Endometrium (tissue), 2 donors: ENCODE data around the gene NCAM1.

Experiments
- FAIRE-seq: peaks from 2 replicates; lab custom pipeline; 2012; peaks lifted over from hg19 to GRCh38; lab: Jason Lieb, UNC
- donor health status: control.
- donor health status: control.

NCAM1 gene

GRCh38 chr11:113251281-113251680 lies 290.1 kb downstream of the NCAM1 start:
- FAIRE-seq = no peak

DNA sequence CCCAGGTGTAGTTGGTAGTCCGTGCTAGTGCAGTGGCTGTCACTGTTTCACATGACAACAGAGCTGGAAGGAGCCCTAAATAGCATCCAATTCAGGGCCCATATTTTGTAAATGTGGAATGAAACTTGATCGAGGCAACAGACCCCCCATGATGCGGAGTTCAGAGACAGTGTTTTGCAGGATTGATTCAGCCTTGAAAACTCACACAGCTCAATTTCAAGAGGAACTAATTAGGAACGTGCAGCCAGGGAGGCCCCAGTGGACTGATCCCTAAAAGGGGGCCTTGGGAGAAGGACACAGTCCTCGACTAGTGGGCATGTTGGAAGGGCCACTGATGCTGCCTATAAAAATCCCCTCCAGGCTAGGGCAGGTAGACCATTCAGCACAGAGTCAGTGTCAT lies 292.2 kb downstream of the NCAM1 start:
- no peak for FAIRE-seq

DNA sequence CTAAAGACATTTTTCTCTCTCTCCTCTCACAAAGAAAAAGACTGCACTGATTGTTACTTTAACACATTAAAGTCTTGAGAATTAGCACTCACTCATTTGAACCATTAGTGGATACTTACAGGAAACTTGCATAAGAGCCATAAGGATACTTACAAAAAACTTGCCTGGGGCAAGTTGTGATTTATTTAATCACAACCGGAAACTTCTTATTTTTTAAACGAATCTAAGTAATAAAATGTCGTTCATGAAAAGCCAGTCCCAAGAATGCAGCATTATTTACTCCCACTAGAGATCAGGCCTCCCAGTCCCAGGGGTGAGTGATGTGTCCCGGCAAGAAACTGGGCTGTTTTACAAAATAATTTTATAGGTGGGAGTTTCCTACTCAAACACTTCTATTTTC lies 293.9 kb downstream of the NCAM1 start:
- peak; percentile 69 for FAIRE-seq

DNA sequence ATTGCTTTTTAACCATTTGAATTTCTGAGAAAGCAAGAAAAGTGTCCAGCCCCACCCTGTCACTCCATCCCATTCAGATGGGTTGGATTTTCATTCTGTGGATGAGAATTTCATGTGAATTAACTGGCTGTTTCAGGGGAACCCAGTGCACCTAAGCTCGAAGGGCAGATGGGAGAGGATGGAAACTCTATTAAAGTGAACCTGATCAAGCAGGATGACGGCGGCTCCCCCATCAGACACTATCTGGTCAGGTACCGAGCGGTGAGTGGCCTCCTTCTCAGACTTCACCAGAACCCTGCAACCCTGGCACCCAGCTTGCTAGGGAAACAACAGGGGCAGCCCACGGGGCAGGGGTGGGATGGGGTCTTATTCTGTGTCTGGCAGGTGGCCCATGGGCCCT lies 294.5 kb downstream of the NCAM1 start:
- no peak for FAIRE-seq

DNA sequence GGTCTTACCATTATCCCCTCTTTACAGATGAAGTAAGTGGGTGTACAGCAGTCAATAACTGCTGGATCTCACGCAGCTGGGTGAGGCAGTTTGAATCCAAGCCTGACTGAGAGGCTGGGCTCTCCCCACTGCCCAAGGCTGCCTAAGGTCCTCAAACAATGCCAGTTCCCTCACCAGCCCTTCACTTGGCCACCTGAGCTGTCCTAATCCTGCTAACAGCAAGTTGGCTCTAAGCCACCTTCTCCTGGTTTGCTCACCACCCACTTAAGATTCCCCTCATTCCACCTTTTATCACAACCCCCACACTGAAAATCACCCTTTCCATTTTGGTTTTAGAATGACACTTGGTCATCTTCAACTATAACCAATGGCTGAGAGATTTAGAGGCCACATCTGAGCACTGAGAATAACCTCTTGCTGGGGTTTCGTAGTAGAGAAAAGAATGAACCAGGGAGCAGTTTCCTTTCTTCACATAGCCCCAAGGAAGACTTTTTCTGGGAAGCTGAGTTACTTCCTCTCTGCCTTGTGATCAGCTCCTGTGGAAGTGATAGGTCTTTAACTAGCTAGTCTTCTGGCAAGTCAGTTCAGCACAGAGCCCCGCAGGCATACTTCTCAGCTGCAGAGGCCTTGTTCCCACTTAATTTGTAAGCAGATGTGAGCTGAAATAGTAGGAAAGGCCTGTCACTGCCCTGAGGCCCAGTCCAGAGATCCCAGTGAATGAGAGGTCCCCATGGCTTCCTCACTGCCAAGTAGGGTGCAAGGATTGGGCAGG lies 295.4 kb downstream of the NCAM1 start:
- FAIRE-seq = no peak

DNA sequence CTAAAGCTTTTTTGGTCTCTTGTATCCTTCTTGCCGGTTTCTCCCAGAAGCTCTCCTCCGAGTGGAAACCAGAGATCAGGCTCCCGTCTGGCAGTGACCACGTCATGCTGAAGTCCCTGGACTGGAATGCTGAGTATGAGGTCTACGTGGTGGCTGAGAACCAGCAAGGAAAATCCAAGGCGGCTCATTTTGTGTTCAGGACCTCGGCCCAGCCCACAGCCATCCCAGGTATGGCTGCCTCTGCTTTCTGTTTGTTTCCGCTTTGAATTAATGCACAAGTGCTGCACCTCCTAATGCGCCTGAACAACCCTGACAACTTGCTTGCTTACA lies 298.8 kb downstream of the NCAM1 start:
- FAIRE-seq = no peak

DNA sequence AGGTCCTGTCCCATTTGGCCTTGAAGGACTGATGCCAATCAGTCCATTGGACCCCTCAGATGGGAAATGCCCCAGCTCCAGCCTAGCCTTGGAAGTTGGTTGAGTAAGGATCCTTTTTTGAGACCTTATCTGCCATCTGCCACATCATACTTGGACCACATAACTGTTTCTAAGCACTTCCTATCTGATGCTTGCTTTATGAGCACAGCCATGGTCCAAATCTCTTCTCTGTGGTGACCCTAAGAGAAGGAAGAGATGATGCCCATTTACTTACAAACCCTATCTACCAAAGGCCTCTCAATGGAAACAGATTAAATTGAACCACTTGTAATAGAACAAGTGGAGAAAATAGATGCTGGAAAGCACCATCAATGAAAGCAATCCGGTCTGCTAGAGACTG lies 299.3 kb downstream of the NCAM1 start:
- FAIRE-seq = no peak

DNA sequence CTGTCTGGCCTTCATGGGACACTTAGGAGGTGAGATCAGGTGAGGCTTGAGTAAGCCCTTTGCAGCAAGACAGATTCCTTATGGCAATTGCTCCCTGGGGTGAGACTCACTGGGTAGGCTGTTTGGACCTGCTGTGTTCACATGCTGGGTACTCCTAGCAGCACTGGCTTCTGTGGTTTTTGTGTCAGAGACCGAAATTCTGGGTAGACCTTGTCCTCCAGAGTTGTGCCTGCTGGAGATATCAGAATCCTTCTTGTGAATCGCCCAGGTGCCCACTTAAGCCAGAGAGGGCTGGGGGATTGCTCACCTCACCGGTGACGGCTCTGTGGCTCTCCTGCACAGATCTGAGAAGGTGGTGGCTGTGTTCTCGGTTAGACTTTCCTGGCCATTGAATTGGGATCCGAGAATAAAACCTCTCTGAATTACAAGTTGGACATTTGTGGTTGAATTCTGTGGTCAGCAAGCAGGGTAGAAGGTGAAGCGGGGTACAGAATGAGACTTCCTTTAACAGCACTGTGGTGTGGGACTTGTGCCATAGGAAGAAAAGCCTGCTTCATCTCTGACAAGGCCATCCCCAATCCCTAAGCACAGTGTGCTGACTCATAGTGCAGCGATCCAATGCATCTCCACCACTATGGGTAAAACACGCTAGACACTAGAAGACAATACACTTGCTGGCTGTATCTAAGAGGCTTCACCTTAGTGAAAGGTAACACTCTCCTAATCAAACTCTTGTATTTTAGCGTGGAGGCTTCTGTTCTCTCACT lies 300.7 kb downstream of the NCAM1 start:
- no peak for FAIRE-seq

- no peak for FAIRE-seq
Measured at GRCh38 chr11:113262594-113262993, 301.4 kb downstream of the NCAM1 start.

- FAIRE-seq = no peak
Measured at GRCh38 chr11:113263458-113264259, 302.4 kb downstream of the NCAM1 start.

- FAIRE-seq = no peak
Measured at GRCh38 chr11:113265362-113265761, 304.1 kb downstream of the NCAM1 start.

- no peak for FAIRE-seq
Measured at GRCh38 chr11:113267493-113267892, 306.3 kb downstream of the NCAM1 start.

DNA sequence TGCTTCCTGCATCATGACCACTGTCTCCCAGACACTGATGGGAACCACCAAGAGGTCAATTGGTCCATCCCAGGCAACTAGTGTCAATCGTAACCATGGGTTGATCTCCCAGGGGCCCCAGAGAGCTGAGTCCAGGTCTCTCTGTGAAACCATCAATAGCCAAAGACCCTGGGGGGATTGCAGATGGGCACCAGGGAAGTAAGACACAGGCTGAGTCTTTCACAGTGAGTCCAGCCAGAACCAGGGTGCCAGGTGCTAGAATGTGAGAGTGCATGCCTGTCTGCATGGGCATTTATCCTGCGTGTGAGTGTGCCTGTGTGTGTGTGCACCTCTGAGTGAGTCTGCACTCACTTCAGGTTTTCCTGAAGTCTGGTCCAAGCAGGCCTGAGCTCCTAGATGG lies 307.9 kb downstream of the NCAM1 start:
- no peak for FAIRE-seq

DNA sequence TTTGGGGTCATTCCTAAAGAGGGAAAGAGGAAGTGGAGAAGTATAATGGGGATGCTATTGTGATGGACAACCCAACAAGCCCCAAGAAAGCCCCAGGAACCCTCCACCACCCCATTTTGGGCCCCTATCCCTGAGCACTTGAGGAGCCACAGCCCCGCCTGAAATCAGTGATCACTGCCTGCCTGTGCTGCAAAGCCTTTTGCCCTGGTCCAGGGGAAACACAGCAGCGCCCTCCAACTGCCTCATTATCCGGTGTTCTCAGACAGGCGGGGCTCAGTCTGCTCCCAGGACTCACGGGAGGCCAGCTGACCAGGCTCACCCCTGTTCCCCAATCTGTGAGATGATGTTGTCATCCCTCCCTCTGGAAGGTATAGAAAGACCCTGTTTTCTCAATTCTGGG lies 308.4 kb downstream of the NCAM1 start:
- FAIRE-seq = no peak

DNA sequence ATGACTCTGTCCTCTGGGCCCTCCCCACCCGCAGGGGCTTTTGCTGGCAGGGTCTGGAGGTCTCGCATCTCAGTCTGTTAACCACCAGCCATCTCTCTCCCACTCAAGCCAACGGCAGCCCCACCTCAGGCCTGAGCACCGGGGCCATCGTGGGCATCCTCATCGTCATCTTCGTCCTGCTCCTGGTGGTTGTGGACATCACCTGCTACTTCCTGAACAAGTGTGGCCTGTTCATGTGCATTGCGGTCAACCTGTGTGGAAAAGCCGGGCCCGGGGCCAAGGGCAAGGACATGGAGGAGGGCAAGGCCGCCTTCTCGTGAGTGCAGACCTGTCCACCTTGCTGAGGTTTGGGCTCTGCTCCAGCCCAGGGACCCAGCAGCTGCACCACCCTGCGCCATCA lies 308.9 kb downstream of the NCAM1 start:
- no peak for FAIRE-seq

DNA sequence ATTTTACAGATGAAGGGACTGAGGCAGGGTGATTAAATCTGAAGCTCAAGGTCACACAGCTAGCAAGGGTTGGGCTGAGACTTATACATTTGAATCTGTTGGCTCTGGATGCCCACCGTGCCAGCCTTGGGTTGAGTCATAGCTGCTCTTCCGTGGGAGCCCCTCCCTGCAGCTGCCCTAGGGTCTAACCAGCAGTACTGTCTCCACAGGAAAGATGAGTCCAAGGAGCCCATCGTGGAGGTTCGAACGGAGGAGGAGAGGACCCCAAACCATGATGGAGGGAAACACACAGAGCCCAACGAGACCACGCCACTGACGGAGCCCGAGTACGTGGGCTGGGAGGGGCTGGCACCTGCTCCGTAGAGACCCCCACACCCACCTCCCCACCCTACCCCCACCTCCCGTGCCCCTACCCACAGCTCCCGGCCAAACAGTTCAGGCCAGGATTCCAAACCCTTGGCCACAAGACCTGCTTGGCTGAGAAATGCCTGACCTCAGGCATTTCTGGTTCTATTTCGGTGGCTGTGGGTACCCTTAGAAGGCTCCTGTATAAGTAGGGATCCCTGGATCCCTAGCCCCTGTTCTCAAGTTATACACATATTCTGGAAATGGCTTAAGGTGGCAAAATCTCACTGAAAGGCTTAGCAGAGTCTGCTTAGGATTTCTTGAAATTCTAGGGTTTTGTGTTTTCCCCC lies 310.5 kb downstream of the NCAM1 start:
- FAIRE-seq = no peak

- no peak for FAIRE-seq
Measured at GRCh38 chr11:113272281-113272680, 311.1 kb downstream of the NCAM1 start.

GRCh38 chr11:113272927-113273615 lies 311.9 kb downstream of the NCAM1 start:
- no peak for FAIRE-seq

- no peak for FAIRE-seq
Measured at GRCh38 chr11:113273720-113274119, 312.5 kb downstream of the NCAM1 start.

- FAIRE-seq = no peak
Measured at GRCh38 chr11:113274713-113275582, 313.7 kb downstream of the NCAM1 start.

- FAIRE-seq = no peak
Measured at GRCh38 chr11:113275602-113276001, 314.4 kb downstream of the NCAM1 start.
